HEK293 (cell line): ENCODE results near the gene DCT.

ENCODE experiments used
- CTCF ChIP-seq: fragments of 450-650 bp; formaldehyde crosslinking; IDR thresholded peaks from 2 replicates; pipeline ENCODE4 v1.5.1; 2016; ENCODE audit warnings: missing biosample characterization, missing genetic modification characterization
- ELK4 ChIP-seq: IDR thresholded peaks from 2 replicates; pipeline ENCODE4 v1.6.1; 2011; ENCODE audit warnings: mild to moderate bottlenecking, low read depth, low read length, borderline replicate concordance
- HOXC10 ChIP-seq: sonication (generic); formaldehyde crosslinking; IDR thresholded peaks from 2 replicates; pipeline ENCODE4 v1.8.1; 2023; ENCODE audit warnings: mild to moderate bottlenecking, missing genetic modification reagents
- MZF1 ChIP-seq: fragments of 450-650 bp; formaldehyde crosslinking; IDR thresholded peaks from 2 replicates; pipeline ENCODE4 v1.5.1; 2017; ENCODE audit warnings: missing biosample characterization, missing genetic modification characterization, borderline replicate concordance
- YY1 ChIP-seq: fragments of 450-650 bp; formaldehyde crosslinking; IDR thresholded peaks from 2 replicates; pipeline ENCODE4 v1.5.1; 2018; ENCODE audit warnings: missing biosample characterization, missing genetic modification characterization
- ZBTB6 ChIP-seq: fragments of 450-650 bp; formaldehyde crosslinking; IDR thresholded peaks from 2 replicates; pipeline ENCODE4 v1.5.1; 2017; ENCODE audit warnings: missing biosample characterization, missing genetic modification characterization
- ZNF121 ChIP-seq: fragments of 450-650 bp; formaldehyde crosslinking; IDR thresholded peaks from 2 replicates; pipeline ENCODE4 v1.5.1; 2016; ENCODE audit warnings: missing biosample characterization, missing genetic modification characterization
- ZNF239 ChIP-seq: fragments of 450-650 bp; formaldehyde crosslinking; IDR thresholded peaks from 2 replicates; pipeline ENCODE4 v1.5.1; 2016; ENCODE audit warnings: missing biosample characterization, missing genetic modification characterization
- ZNF26 ChIP-seq: fragments of 450-650 bp; formaldehyde crosslinking; IDR thresholded peaks from 2 replicates; pipeline ENCODE4 v1.5.1; 2016; ENCODE audit warnings: missing biosample characterization, missing genetic modification characterization
- TF ChIP-seq, protein P1 (sequence below): fragments of 450-650 bp; formaldehyde crosslinking; IDR thresholded peaks from 2 replicates; pipeline ENCODE4 v1.5.1; 2016; ENCODE audit warnings: missing biosample characterization, missing genetic modification characterization

DNA sequence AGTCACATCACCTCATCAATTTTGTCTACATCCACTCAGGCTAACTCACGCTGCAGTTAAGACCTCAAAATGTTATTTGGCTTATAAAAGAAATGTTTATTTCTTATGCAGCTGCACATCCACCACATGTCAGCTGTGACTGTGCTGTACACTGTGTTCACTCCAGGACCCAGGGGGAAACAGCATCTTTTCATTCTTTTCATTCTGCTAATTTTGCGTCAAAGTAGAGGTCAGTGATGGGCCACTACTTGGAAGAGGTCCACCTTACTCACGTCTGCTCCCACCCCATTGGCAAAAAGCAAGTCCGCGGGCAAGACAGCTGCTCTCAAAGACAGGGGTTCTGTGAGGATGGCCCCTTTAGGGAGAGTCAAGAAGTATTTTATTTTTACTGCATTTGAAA is 4.5 kb upstream of the DCT start:
- no peak for TF ChIP-seq ZBTB6 (tag by site-specific recombination)
- no peak for TF ChIP-seq CTCF
- TF ChIP-seq, protein P1, sequence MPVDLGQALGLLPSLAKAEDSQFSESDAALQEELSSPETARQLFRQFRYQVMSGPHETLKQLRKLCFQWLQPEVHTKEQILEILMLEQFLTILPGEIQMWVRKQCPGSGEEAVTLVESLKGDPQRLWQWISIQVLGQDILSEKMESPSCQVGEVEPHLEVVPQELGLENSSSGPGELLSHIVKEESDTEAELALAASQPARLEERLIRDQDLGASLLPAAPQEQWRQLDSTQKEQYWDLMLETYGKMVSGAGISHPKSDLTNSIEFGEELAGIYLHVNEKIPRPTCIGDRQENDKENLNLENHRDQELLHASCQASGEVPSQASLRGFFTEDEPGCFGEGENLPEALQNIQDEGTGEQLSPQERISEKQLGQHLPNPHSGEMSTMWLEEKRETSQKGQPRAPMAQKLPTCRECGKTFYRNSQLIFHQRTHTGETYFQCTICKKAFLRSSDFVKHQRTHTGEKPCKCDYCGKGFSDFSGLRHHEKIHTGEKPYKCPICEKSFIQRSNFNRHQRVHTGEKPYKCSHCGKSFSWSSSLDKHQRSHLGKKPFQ (tag by site-specific recombination) = no peak
- no peak for TF ChIP-seq ZNF26 (tag by site-specific recombination)
- TF ChIP-seq HOXC10 (CRISPR knock-in tag) = no peak
- no peak for TF ChIP-seq ZNF121 (tag by site-specific recombination)
- no peak for TF ChIP-seq YY1 (tag by site-specific recombination)
- no peak for TF ChIP-seq MZF1 (tag by site-specific recombination)
- TF ChIP-seq ELK4 = no peak
- TF ChIP-seq ZNF239 (tag by site-specific recombination) = no peak
